ENCODE measurements around the gene BCL11A. TPM values are rescaled to one million over a fixed set of nuclear protein-coding genes. Genes with fewer than 3 reads are reported as not detected.

The BCL11A gene
- total RNA-seq, 4 donors from 2014 or later, result 23.9 to 46.2 (median 33.8) TPM

DNA sequence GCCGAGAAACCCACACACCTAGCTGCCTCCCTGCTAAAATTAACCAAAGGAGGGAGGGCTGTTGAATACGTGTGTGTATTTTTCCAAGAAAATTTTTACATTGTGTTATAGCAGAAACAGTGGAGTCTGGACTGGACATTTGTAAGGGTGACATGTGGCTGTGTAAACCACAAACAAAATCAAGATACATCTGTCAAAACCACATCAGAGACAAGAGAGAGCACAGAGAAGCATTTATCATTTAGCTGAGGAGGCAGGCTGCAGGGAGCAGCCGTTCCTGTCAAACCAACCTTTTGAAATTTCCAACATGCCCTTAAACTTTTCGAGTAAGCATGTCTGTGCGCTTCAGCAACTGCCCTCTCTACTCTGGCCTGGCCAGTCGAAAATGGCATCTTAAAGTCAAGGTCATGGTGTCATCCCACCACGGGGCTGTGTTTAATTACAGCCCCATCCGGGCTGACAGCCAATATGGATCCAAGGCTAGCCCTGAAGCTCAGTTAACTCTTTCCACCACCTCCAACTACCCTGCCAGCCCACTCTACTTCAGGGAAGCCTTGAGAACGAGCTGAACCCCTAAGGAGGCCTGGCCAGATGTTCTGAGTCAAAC is 8.4 kb downstream of the BCL11A start:
- H3K4me1 ChIP-seq, result peaks cover 12 to 99% (median 23%) of the 10 kb centered on the region in 3 donors
- intact Hi-C loops (cut with DNase I), result no loop called here
- H3K36me3 ChIP-seq, result peaks cover 0 to 5% (median 0%) of the 10 kb centered on the region in 3 donors
- H3K9me3 ChIP-seq, result no peaks in the 10 kb centered on the region
- H3K4me3 ChIP-seq, result no peak overlapping the region
- TF ChIP-seq, protein P1, sequence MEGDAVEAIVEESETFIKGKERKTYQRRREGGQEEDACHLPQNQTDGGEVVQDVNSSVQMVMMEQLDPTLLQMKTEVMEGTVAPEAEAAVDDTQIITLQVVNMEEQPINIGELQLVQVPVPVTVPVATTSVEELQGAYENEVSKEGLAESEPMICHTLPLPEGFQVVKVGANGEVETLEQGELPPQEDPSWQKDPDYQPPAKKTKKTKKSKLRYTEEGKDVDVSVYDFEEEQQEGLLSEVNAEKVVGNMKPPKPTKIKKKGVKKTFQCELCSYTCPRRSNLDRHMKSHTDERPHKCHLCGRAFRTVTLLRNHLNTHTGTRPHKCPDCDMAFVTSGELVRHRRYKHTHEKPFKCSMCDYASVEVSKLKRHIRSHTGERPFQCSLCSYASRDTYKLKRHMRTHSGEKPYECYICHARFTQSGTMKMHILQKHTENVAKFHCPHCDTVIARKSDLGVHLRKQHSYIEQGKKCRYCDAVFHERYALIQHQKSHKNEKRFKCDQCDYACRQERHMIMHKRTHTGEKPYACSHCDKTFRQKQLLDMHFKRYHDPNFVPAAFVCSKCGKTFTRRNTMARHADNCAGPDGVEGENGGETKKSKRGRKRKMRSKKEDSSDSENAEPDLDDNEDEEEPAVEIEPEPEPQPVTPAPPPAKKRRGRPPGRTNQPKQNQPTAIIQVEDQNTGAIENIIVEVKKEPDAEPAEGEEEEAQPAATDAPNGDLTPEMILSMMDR (IDR thresholded peaks at IDR 0.05), result no peak
- TF ChIP-seq POLR2A (IDR thresholded peaks at IDR 0.05), result no peak
- H3K27ac ChIP-seq, result peak overlapping the region; percentile 51 to 91 (median 90)
- peaks cover 0 to 66% (median 0%) of the 10 kb centered on the region in 4 donors for H3K27me3 ChIP-seq
- WGBS, 2 donors, result 30 to 32% methylated on average over 8 to 9 of the region's 9 CpGs
- DNase-seq, result no peak

DNA sequence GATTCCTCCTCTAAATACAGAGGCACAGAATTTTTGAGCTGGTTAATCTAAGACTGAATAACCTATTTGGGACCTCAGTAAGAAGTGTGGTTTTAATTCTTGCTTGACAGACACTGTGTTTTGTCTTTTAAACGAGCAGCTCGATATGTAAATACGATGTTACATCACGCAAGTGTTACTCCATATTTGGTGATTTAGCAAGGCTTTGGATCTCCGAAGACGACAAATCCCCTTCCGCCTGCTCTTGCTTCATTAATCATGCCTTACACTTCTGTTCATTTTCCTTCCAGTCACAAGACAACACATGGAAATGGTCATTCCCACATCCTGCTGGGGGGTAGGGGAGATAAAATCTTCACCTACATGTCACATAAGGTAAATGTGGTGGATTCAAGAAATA is 9.4 kb downstream of the BCL11A start:
- Histone ChIP-seq H3K4me1 (peaks cover 13 to 100% (median 15%) of the 10 kb centered on the region in 3 donors), H3K27ac (peak overlapping the region; percentile 51 to 91 (median 90)), H3K4me3 (no peak overlapping the region), H3K9me3 (no peaks in the 10 kb centered on the region), H3K36me3 (peaks cover 0 to 5% (median 0%) of the 10 kb centered on the region in 3 donors), H3K27me3 (peaks cover 0 to 60% (median 0%) of the 10 kb centered on the region in 4 donors)
- DNase-seq, result no peak
- intact Hi-C loops (cut with DNase I), result no loop called here
- TF ChIP-seq, protein P1 (IDR thresholded peaks at IDR 0.05), result no peak
- TF ChIP-seq POLR2A (IDR thresholded peaks at IDR 0.05), result peak in 1 of 4 donors; percentile 7
- WGBS, 2 donors, result 21 to 30% methylated on average over 7 of the region's 7 CpGs

DNA sequence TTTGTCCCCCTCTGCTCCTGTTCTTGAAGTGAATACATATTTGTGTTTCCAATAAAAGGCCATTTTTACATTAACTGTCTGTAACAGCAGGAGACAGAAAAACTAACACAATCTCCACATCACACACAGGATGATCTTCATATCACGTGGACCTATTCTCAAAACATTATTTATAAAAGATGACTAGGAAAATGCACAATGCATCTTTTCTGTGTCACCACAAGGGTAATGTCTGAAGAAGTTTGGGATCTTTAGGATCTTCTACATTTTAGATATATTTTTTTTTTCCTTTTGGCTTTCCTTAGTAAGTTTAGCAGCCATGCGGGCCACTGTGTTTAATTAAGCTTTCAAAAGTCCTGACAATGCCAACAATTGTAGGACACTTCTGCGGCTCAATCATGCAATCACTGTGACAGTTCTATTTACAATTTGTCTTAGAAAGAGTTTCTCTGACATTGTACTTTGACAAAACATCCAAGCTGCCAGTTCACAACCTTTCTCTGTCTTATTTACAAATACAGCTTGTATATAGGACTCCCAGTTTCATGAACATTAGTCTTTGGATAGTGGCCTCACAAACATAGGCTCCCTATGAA is 12.3 kb downstream of the BCL11A start:
- peaks cover 20 to 100% (median 20%) of the 10 kb centered on the region in 3 donors for H3K4me1 ChIP-seq
- TF ChIP-seq POLR2A (IDR thresholded peaks at IDR 0.05), result no peak
- TF ChIP-seq, protein P1 (IDR thresholded peaks at IDR 0.05), result no peak

DNA sequence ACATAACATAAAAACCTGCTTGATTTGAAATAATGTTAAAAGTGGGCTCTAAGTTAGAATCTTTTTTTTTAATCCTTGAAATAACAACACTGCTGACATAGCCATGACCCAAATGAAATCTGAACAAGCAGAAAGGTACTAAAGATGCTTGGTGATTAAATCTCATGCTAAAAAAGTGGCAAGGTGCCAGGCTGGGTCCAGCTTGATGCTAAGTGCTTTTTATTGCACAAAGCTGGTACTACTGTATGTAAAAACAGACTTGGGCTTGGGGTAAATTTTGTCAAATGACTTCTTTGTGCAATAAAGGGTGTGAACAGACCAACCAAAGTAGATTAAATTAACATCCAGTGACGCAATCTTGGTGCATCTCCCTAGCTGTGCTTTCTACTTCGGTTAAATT is 13.4 kb downstream of the BCL11A start:
- intact Hi-C loops (cut with DNase I), result no loop called here
- Histone ChIP-seq H3K27ac (peak overlapping the region in 1 of 4 donors; percentile 88), H3K9me3 (no peaks in the 10 kb centered on the region), H3K4me1 (peaks cover 13 to 100% (median 15%) of the 10 kb centered on the region in 3 donors), H3K36me3 (no peaks in the 10 kb centered on the region), H3K27me3 (peaks cover 0 to 34% (median 0%) of the 10 kb centered on the region in 4 donors), H3K4me3 (no peak overlapping the region)
- no peak for TF ChIP-seq POLR2A (IDR thresholded peaks at IDR 0.05)
- TF ChIP-seq, protein P1 (IDR thresholded peaks at IDR 0.05), result no peak
- DNase-seq, result no peak
- 67 to 75% methylated on average over 2 of the region's 2 CpGs for WGBS, 2 donors

More for the DNA sequence above, 12.3 kb downstream of the BCL11A start:
- peaks cover 0 to 5% (median 0%) of the 10 kb centered on the region in 3 donors for H3K36me3 ChIP-seq
- H3K4me3 ChIP-seq, result no peak overlapping the region
- peaks cover 0 to 44% (median 0%) of the 10 kb centered on the region in 4 donors for H3K27me3 ChIP-seq
- 39 to 47% methylated on average over 3 of the region's 3 CpGs for WGBS, 2 donors
- H3K9me3 ChIP-seq, result no peaks in the 10 kb centered on the region
- peak overlapping the region in 3 of 4 donors; percentile 5 to 90 (median 20) for H3K27ac ChIP-seq
- intact Hi-C loops (cut with DNase I), result no loop called here
- no peak for DNase-seq

DNA sequence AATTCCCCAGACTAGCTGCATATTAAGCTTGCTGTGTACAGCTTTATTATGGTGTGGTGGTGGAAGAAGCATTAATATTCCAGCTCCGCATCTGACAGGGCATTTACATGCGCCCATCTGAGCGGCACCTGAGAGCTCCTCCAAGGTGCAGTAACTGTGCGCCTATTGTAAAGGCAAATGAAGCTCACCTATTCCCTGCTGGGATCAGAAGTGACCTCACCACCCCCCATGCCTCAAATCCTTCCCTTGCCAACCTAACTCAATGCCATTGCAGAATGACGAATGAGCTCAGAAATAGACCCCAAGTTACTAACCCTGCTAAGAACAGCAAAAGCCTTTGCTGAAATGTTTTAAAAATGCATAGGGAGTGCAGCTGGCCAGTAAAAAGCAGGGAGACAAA is 14.3 kb downstream of the BCL11A start:
- Histone ChIP-seq H3K4me3 (no peak overlapping the region), H3K9me3 (no peaks in the 10 kb centered on the region), H3K27ac (peak overlapping the region in 3 of 4 donors; percentile 47 to 88 (median 64)), H3K4me1 (peaks cover 8 to 100% (median 23%) of the 10 kb centered on the region in 3 donors), H3K27me3 (peaks cover 0 to 33% (median 0%) of the 10 kb centered on the region in 4 donors), H3K36me3 (no peaks in the 10 kb centered on the region)
- 72 to 81% methylated on average over 4 of the region's 5 CpGs for WGBS, 2 donors
- intact Hi-C loops (cut with DNase I), result no loop called here
- no peak for TF ChIP-seq POLR2A (IDR thresholded peaks at IDR 0.05)
- TF ChIP-seq, protein P1 (IDR thresholded peaks at IDR 0.05), result no peak
- DNase-seq, result no peak

Data from esophagus squamous epithelium (tissue), 5 donors.